Measurements from ENCODE around the gene SLC43A3.

DNA sequence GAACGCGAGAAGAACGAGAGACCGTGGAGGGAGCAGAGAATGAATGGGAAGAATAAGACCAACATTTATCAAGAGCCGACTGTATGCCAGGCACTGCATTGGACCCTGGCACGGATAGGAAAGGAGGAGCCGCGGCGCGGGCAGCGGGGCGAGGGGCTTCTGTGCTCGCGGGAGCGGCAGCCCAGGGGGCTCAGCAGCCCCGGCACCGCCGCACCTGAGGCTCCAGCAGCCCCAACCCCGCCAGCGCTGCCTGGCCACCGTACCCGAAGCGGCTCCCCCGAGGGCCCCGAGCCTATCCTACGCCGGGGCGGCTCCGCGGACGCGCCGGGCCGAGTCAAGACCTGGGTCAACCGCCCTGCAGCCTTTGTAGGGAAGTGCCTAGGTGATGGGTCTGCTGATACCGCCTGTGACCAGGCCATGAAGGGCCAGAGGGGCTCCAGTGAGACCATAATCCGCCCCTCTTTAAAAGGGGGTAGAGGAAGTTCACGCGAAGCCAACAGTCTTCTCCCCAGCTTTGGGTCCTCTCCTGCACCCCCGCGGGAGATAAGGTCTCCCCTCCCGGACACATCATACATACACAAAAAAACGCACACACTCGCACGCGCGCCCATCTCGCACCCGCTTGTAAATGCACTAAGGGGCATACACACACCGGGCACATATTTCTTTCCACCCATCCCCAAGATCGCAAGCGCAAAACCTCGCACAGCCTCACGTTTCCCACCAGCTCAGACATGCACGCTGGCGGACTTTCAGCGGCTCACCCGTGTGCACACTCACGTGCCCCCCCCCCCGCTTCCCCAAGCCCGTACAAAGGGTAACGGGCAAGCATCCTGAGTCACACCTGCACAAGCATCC lies 32.5 kb upstream of the SLC43A3 start:
- TF ChIP-seq, protein P1, sequence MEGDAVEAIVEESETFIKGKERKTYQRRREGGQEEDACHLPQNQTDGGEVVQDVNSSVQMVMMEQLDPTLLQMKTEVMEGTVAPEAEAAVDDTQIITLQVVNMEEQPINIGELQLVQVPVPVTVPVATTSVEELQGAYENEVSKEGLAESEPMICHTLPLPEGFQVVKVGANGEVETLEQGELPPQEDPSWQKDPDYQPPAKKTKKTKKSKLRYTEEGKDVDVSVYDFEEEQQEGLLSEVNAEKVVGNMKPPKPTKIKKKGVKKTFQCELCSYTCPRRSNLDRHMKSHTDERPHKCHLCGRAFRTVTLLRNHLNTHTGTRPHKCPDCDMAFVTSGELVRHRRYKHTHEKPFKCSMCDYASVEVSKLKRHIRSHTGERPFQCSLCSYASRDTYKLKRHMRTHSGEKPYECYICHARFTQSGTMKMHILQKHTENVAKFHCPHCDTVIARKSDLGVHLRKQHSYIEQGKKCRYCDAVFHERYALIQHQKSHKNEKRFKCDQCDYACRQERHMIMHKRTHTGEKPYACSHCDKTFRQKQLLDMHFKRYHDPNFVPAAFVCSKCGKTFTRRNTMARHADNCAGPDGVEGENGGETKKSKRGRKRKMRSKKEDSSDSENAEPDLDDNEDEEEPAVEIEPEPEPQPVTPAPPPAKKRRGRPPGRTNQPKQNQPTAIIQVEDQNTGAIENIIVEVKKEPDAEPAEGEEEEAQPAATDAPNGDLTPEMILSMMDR (IDR thresholded peaks at IDR 0.05): no peak
- TF ChIP-seq POLR2A (IDR thresholded peaks at IDR 0.05): no peak

Data from body of pancreas (tissue), 4 donors.